HL-60 (cell line): ENCODE measurements around the gene GLB1L.

Experiments
- DNase-seq, 2 experiments: peaks; one replicate each; pipeline ENCODE4 v3.0.0-alpha.2; 2010 to 2020; ENCODE audit warnings: low read depth in 1 of 2, low spot score in 1 of 2
- H3K27ac ChIP-seq: fragments of 250-450 bp; sonication (Bioruptor Pico); replicated peaks from 2 replicates; pipeline ENCODE4 v1.5.1; 2020; ENCODE audit warnings: mild to moderate bottlenecking, moderate library complexity
- H3K27me3 ChIP-seq: fragments of 250-450 bp; sonication (Bioruptor Pico); 2 replicates; pipeline ENCODE4 v1.5.1; 2021; ENCODE audit warnings: mild to moderate bottlenecking, moderate library complexity; ENCODE audit not compliant: insufficient read depth, poor library complexity, severe bottlenecking
- H3K4me3 ChIP-seq: replicated peaks from 2 replicates; pipeline ENCODE4 v1.5.1; 2011; ENCODE audit warnings: mild to moderate bottlenecking, control low read depth, low read length; ENCODE audit not compliant: insufficient read depth
- GABPA ChIP-seq: IDR thresholded peaks from 2 replicates; pipeline ENCODE4 v1.6.1; 2012; ENCODE audit warnings: low read depth
- POLR2AphosphoS5 ChIP-seq: IDR thresholded peaks from 2 replicates; pipeline ENCODE4 v1.6.1; 2012; ENCODE audit warnings: low read depth
- SPI1 ChIP-seq: IDR thresholded peaks from 2 replicates; pipeline ENCODE4 v1.6.1; 2012; ENCODE audit warnings: low read depth, mild to moderate bottlenecking, borderline replicate concordance
- TF ChIP-seq, protein P1 (sequence below): IDR thresholded peaks from 2 replicates; pipeline ENCODE4 v1.6.1; 2012; ENCODE audit warnings: low read depth; ENCODE audit not compliant: insufficient replicate concordance
- TF ChIP-seq, protein P2 (sequence below): IDR thresholded peaks from one replicate; pipeline ENCODE4 v1.5.1; 2011; ENCODE audit warnings: low read length, control low read depth, inconsistent platforms; ENCODE audit not compliant: insufficient read depth

Gene GLB1L

DNA sequence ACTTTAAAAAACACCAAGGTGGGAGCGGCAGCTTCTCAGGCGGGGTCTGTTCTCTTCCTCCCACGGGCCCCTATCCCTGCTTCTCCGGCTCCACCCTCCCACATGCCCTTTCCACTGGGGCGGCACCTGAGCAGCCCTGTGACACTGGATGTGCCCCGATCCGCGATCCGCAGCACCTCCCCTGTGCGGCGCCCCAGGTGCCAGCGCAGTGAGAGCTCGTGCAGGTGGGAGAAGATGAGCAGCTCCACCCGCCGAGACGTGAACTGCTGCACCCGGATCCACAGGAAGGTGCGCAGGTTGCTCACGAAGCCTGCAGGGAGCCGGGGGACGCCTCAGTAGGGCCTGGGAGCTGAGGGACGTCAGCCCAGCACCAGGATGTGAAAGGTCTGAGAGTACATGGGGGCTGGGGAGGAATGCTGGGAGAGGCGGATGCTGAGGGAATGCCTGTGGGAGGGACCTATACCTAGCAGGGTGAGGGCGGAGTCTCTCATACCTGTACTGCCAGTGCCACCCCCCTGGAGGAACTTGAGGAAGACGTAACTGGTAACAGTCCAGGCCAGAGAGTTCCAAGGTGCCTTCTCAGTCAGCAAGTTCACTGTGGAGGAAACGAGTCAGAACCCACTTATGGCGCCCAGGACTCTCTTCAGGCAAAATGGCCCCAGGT, 29.2 kb downstream of the GLB1L start:
- peaks cover 2% of the 10 kb centered on the region for H3K27me3 ChIP-seq
- DNase-seq: no peak
- TF ChIP-seq, protein P1, sequence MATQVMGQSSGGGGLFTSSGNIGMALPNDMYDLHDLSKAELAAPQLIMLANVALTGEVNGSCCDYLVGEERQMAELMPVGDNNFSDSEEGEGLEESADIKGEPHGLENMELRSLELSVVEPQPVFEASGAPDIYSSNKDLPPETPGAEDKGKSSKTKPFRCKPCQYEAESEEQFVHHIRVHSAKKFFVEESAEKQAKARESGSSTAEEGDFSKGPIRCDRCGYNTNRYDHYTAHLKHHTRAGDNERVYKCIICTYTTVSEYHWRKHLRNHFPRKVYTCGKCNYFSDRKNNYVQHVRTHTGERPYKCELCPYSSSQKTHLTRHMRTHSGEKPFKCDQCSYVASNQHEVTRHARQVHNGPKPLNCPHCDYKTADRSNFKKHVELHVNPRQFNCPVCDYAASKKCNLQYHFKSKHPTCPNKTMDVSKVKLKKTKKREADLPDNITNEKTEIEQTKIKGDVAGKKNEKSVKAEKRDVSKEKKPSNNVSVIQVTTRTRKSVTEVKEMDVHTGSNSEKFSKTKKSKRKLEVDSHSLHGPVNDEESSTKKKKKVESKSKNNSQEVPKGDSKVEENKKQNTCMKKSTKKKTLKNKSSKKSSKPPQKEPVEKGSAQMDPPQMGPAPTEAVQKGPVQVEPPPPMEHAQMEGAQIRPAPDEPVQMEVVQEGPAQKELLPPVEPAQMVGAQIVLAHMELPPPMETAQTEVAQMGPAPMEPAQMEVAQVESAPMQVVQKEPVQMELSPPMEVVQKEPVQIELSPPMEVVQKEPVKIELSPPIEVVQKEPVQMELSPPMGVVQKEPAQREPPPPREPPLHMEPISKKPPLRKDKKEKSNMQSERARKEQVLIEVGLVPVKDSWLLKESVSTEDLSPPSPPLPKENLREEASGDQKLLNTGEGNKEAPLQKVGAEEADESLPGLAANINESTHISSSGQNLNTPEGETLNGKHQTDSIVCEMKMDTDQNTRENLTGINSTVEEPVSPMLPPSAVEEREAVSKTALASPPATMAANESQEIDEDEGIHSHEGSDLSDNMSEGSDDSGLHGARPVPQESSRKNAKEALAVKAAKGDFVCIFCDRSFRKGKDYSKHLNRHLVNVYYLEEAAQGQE: no peak
- TF ChIP-seq SPI1: no peak
- TF ChIP-seq, protein P2, sequence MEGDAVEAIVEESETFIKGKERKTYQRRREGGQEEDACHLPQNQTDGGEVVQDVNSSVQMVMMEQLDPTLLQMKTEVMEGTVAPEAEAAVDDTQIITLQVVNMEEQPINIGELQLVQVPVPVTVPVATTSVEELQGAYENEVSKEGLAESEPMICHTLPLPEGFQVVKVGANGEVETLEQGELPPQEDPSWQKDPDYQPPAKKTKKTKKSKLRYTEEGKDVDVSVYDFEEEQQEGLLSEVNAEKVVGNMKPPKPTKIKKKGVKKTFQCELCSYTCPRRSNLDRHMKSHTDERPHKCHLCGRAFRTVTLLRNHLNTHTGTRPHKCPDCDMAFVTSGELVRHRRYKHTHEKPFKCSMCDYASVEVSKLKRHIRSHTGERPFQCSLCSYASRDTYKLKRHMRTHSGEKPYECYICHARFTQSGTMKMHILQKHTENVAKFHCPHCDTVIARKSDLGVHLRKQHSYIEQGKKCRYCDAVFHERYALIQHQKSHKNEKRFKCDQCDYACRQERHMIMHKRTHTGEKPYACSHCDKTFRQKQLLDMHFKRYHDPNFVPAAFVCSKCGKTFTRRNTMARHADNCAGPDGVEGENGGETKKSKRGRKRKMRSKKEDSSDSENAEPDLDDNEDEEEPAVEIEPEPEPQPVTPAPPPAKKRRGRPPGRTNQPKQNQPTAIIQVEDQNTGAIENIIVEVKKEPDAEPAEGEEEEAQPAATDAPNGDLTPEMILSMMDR: no peak
- TF ChIP-seq POLR2AphosphoS5: no peak
- TF ChIP-seq GABPA: no peak
- no peak overlapping the region for H3K27ac ChIP-seq
- no peak overlapping the region for H3K4me3 ChIP-seq

DNA sequence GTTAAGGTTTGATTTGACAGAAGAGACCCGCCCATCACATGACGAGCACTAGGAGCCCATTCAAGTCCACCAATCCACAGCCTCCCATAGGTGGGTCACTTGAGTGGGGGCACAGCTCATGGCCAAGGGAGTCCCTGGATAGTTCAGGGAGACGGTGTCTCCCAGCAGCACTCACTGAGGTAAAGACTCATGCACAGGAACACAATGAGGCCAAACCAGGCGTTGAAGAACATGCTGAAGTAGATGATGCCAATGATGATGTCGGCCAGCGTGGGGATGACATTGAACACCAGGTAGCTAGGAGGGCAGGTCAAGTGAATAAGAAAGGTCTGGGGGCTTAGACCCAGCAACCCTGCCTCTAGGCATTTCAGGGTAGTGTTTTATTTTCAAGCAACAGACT, 30.5 kb downstream of the GLB1L start:
- Histone ChIP-seq H3K4me3 (no peak overlapping the region), H3K27me3 (peaks cover 2% of the 10 kb centered on the region), H3K27ac (no peak overlapping the region)
- TF ChIP-seq, protein P2: no peak
- TF ChIP-seq, protein P1: no peak
- no peak for DNase-seq

DNA sequence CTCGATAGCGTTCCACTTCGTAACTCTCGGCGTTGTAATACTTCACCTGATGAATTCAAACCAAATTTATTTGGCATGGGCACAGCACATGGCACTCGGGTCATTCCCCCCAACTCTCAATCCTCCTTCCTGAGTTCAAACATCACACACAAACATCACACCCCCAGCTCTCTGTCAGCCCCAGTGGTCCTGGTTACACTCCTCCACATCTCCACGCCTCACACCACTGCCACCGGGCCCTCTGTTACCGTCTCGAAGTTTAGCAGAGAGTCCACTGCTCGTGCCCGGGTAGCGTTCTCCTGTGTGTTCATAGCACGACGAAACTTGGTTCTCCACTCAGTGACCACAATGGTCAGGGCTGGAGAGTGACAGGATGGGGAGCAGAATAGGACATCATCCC, 31.1 kb downstream of the GLB1L start:
- TF ChIP-seq, protein P2: no peak
- TF ChIP-seq SPI1: no peak
- TF ChIP-seq POLR2AphosphoS5: no peak
- no peak for TF ChIP-seq GABPA
- TF ChIP-seq, protein P1: no peak
- DNase-seq: no peak
- Histone ChIP-seq H3K27ac (no peak overlapping the region), H3K27me3 (peaks cover 2% of the 10 kb centered on the region), H3K4me3 (no peak overlapping the region)
